ENCODE measurements around the gene XYLT1. TPM values are rescaled to one million over a fixed set of nuclear protein-coding genes. Genes with fewer than 3 reads are reported as not detected.

Gene XYLT1
- total RNA-seq, 1 experiment from 2014 or later: not detected

- BruUV-seq (replicated peaks): no TSS peak
- Histone ChIP-seq H3K9ac (ENCODE audit: low read length) (no peak overlapping the region), H3K27ac (ENCODE audit: low read length) (no peak overlapping the region), H3K36me3 (ENCODE audit: low read depth, low read length) (no peaks in the 10 kb centered on the region), H3K27me3 (ENCODE audit: low read length) (no peaks in the 10 kb centered on the region), H2AFZ (ENCODE audit: low read length) (no peak overlapping the region), H3K79me2 (ENCODE audit: low read length) (no peaks in the 10 kb centered on the region), H3K9me2 (replicated peaks; ENCODE audit: low read length) (no peaks in the 10 kb centered on the region), H3K9me3 (ENCODE audit: low read length) (no peaks in the 10 kb centered on the region), H3K4me3 (ENCODE audit: low read length) (no peak overlapping the region), H3K4me2 (ENCODE audit: low read length) (no peak overlapping the region), H3F3A (ENCODE audit: low read length, unreplicated experiment) (no peaks in the 10 kb centered on the region), H4K20me1 (ENCODE audit: low read length) (no peaks in the 10 kb centered on the region), H3K4me1 (ENCODE audit: insufficient read depth, low read length) (no peaks in the 10 kb centered on the region)
- no peak for TF ChIP-seq CTCF (conservative IDR thresholded peaks at IDR 0.05; ENCODE audit: low read depth, low read length)
- no peak for TF ChIP-seq EZH2phosphoT487 (IDR thresholded peaks at IDR 0.05; ENCODE audit: borderline replicate concordance, low read length)
- intact Hi-C loops (cut with micrococcal nuclease): no loop called here
- ChIA-PET POLR2A (ENCODE audit: unreplicated experiment) (no interaction called here), CTCF (no interaction called here)
- DNase-seq (no peak), ATAC-seq (no peak)
These were observed 55.8 kb downstream of the XYLT1 start for GRCh38 chr16:17414916-17415315.

GRCh38 chr16:17414421-17414820, 56.3 kb downstream of the XYLT1 start:
- Histone ChIP-seq H3K4me3 (ENCODE audit: low read length) (no peak overlapping the region), H3K4me1 (ENCODE audit: insufficient read depth, low read length) (no peaks in the 10 kb centered on the region), H3K36me3 (ENCODE audit: low read depth, low read length) (no peaks in the 10 kb centered on the region), H3K9ac (ENCODE audit: low read length) (no peak overlapping the region), H4K20me1 (ENCODE audit: low read length) (no peaks in the 10 kb centered on the region), H3K4me2 (ENCODE audit: low read length) (no peak overlapping the region), H3F3A (ENCODE audit: low read length, unreplicated experiment) (no peaks in the 10 kb centered on the region), H2AFZ (ENCODE audit: low read length) (no peak overlapping the region), H3K9me3 (ENCODE audit: low read length) (no peaks in the 10 kb centered on the region), H3K27ac (ENCODE audit: low read length) (no peak overlapping the region), H3K9me2 (replicated peaks; ENCODE audit: low read length) (no peaks in the 10 kb centered on the region), H3K27me3 (ENCODE audit: low read length) (no peaks in the 10 kb centered on the region), H3K79me2 (ENCODE audit: low read length) (no peaks in the 10 kb centered on the region)
- intact Hi-C loops (cut with micrococcal nuclease): no loop called here
- DNase-seq: no peak
- BruUV-seq (replicated peaks): no TSS peak
- no peak for ATAC-seq
- POLR2A ChIA-PET (ENCODE audit: unreplicated experiment): no interaction called here
- CTCF ChIA-PET: no interaction called here
- TF ChIP-seq EZH2 (IDR thresholded peaks at IDR 0.05; ENCODE audit: low read length, unreplicated experiment) (no peak), EZH2phosphoT487 (IDR thresholded peaks at IDR 0.05; ENCODE audit: borderline replicate concordance, low read length) (no peak), CTCF (conservative IDR thresholded peaks at IDR 0.05; ENCODE audit: low read depth, low read length) (no peak)

GRCh38 chr16:17413508-17413907, 57.3 kb downstream of the XYLT1 start:
- H3K79me2 ChIP-seq (ENCODE audit: low read length): no peaks in the 10 kb centered on the region
- H3F3A ChIP-seq (ENCODE audit: low read length, unreplicated experiment): no peaks in the 10 kb centered on the region
- DNase-seq (no peak), ATAC-seq (no peak)
- POLR2A ChIA-PET (ENCODE audit: unreplicated experiment): no interaction called here
- TF ChIP-seq CTCF (conservative IDR thresholded peaks at IDR 0.05; ENCODE audit: low read depth, low read length) (no peak), EZH2 (IDR thresholded peaks at IDR 0.05; ENCODE audit: low read length, unreplicated experiment) (no peak), EZH2phosphoT487 (IDR thresholded peaks at IDR 0.05; ENCODE audit: borderline replicate concordance, low read length) (no peak)
- H3K9ac ChIP-seq (ENCODE audit: low read length): no peak overlapping the region
- H3K4me1 ChIP-seq (ENCODE audit: insufficient read depth, low read length): no peaks in the 10 kb centered on the region
- no peak overlapping the region for H3K4me3 ChIP-seq (ENCODE audit: low read length)
- H3K27me3 ChIP-seq (ENCODE audit: low read length): no peaks in the 10 kb centered on the region
- CTCF ChIA-PET: no interaction called here
- no peak overlapping the region for H2AFZ ChIP-seq (ENCODE audit: low read length)
- no peak overlapping the region for H3K27ac ChIP-seq (ENCODE audit: low read length)
- H3K9me2 ChIP-seq (replicated peaks; ENCODE audit: low read length): no peaks in the 10 kb centered on the region
- H3K9me3 ChIP-seq (ENCODE audit: low read length): no peaks in the 10 kb centered on the region
- intact Hi-C loops (cut with micrococcal nuclease): no loop called here
- no peak overlapping the region for H3K4me2 ChIP-seq (ENCODE audit: low read length)
- no peaks in the 10 kb centered on the region for H4K20me1 ChIP-seq (ENCODE audit: low read length)
- BruUV-seq (replicated peaks): no TSS peak
- no peaks in the 10 kb centered on the region for H3K36me3 ChIP-seq (ENCODE audit: low read depth, low read length)
